ENCODE measurements around the gene WHRN. TPM values are rescaled to one million over a fixed set of nuclear protein-coding genes. Genes with fewer than 3 reads are reported as not detected.

Gene WHRN
- total RNA-seq, 2 donors from 2014 or later, result 3.3 to 3.6 TPM

DNA sequence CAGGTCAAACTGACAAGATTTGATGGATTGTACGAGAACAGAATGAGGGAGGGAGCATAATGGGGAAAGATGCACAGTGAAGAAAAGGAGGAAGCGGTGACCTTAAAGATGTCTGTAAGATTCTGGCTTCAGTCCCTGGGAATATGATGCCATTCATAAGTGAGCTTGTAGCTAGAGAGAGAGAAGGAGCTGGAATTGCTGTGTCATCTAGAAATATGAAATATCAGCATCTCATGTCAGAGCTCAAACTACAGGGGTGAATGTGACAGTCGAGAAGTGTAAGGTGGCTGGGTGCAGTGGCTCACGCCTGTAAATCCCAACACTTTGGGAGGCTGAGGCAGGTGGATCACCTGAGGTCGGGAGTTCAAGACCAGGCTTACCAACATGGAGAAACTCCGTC, 24.0 kb upstream of the WHRN start:
- Histone ChIP-seq H3K4me1 (no peaks in the 10 kb centered on the region), H3K4me3 (no peak overlapping the region), H3K36me3 (no peaks in the 10 kb centered on the region), H3K9me3 (no peaks in the 10 kb centered on the region), H3K9ac (ENCODE audit: low read depth in 2 of 2, low read length in 2 of 2) (no peak overlapping the region), H3K27ac (no peak overlapping the region), H3K27me3 (no peaks in the 10 kb centered on the region)
- intact Hi-C loops (cut with DNase I), result no loop called here
- TF ChIP-seq, protein P1, sequence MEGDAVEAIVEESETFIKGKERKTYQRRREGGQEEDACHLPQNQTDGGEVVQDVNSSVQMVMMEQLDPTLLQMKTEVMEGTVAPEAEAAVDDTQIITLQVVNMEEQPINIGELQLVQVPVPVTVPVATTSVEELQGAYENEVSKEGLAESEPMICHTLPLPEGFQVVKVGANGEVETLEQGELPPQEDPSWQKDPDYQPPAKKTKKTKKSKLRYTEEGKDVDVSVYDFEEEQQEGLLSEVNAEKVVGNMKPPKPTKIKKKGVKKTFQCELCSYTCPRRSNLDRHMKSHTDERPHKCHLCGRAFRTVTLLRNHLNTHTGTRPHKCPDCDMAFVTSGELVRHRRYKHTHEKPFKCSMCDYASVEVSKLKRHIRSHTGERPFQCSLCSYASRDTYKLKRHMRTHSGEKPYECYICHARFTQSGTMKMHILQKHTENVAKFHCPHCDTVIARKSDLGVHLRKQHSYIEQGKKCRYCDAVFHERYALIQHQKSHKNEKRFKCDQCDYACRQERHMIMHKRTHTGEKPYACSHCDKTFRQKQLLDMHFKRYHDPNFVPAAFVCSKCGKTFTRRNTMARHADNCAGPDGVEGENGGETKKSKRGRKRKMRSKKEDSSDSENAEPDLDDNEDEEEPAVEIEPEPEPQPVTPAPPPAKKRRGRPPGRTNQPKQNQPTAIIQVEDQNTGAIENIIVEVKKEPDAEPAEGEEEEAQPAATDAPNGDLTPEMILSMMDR (IDR thresholded peaks at IDR 0.05), result no peak
- DNase-seq, result no peak

DNA sequence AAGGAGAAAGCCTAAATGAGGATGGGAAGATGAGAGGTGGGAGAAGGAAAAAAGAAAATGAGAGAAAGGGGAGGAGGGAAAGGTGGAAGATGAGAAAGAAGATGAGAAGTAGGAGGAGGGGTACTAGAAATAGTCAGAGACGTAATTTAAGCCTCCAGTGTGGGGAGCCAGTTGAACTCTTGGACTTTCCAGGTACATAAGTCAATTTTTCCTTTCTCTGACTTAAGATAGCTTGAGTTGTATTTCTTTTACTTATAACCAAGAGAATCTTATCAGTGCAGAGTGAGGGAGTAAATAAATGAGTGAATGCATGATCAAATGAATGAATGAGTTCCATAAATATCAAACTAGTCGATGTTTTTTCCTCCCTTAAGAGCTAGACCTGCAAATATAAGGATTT, 21.5 kb upstream of the WHRN start:
- Histone ChIP-seq H3K9ac (ENCODE audit: low read depth in 2 of 2, low read length in 2 of 2) (no peak overlapping the region), H3K9me3 (no peaks in the 10 kb centered on the region), H3K27me3 (no peaks in the 10 kb centered on the region), H3K36me3 (no peaks in the 10 kb centered on the region), H3K4me3 (no peak overlapping the region), H3K27ac (no peak overlapping the region), H3K4me1 (no peaks in the 10 kb centered on the region)
- TF ChIP-seq, protein P1 (IDR thresholded peaks at IDR 0.05), result no peak
- intact Hi-C loops (cut with DNase I), result no loop called here
- no peak for DNase-seq

DNA sequence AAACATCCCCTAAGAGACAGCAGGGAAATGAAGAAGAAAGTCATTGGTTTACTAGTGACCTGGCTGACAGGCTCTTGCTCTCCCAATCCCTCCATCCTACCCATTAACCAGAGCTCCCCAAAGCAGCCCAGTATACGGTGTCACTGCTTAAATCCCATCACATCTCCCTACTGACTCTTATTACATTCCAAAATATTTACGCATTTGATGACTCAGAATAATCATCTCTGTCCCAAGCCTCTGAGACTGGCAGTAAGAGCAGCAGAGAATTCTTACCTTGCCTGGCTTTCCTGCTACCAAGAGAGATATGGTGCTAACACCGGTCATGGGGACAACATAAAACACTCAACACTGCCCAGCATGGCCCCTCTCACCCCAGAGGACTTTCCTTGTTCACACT, 20.2 kb upstream of the WHRN start:
- Histone ChIP-seq H3K36me3 (no peaks in the 10 kb centered on the region), H3K27me3 (no peaks in the 10 kb centered on the region), H3K9me3 (no peaks in the 10 kb centered on the region), H3K4me1 (no peaks in the 10 kb centered on the region), H3K9ac (ENCODE audit: low read depth in 2 of 2, low read length in 2 of 2) (no peak overlapping the region), H3K4me3 (no peak overlapping the region), H3K27ac (no peak overlapping the region)
- TF ChIP-seq, protein P1 (IDR thresholded peaks at IDR 0.05), result no peak
- intact Hi-C loops (cut with DNase I), result no loop called here
- no peak for DNase-seq

DNA sequence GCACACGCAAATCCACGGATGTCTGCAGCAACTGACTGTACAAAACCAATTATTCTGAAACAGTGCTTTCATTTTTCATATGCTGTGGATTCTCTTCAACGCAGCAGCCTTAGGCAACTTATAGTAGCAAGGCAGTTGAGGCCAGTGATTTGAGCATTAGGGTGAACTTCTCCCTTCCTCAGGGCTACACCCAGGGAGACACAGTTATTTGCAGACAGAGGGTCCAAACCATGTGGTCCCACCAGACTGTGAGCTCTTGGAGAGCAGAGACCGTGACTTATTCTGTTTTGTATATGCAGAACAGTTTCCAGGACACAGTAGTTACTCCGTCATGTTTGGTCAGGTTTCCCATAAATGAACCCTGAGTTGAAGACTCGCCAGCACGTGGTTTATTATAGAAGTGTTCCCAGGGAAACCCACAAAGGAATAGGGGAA, 19.0 kb upstream of the WHRN start:
- no peak overlapping the region for H3K4me3 ChIP-seq
- no peaks in the 10 kb centered on the region for H3K9me3 ChIP-seq
- no peaks in the 10 kb centered on the region for H3K27me3 ChIP-seq
- no peak overlapping the region for H3K9ac ChIP-seq (ENCODE audit: low read depth in 2 of 2, low read length in 2 of 2)
- H3K36me3 ChIP-seq, result no peaks in the 10 kb centered on the region
- H3K4me1 ChIP-seq, result no peaks in the 10 kb centered on the region
- TF ChIP-seq, protein P1 (IDR thresholded peaks at IDR 0.05), result no peak
- intact Hi-C loops (cut with DNase I), result no loop called here
- H3K27ac ChIP-seq, result no peak overlapping the region
- DNase-seq, result no peak

DNA sequence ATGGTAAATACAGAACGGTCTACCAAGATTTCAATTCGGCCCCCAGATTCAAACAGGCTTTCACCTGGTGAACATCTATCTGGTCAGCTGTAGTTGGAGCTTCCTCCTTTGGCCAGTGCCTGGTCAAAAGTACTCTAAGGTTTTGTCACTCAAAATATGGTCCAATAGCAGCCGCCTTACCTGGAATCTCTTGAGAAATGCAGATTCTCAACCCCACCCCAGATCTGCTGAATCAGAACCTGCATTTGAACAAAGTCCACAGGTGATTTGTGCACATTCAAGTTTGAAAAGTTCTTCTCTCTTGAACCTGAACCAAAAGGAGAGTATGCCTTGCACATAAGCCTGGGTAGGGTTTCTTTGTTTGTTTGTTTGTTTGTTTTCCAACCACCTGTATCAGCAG, 17.6 kb upstream of the WHRN start:
- Histone ChIP-seq H3K4me3 (no peak overlapping the region), H3K9ac (ENCODE audit: low read depth in 2 of 2, low read length in 2 of 2) (no peak overlapping the region), H3K27ac (no peak overlapping the region), H3K36me3 (no peaks in the 10 kb centered on the region), H3K9me3 (no peaks in the 10 kb centered on the region), H3K4me1 (no peaks in the 10 kb centered on the region), H3K27me3 (no peaks in the 10 kb centered on the region)
- TF ChIP-seq, protein P1 (IDR thresholded peaks at IDR 0.05), result no peak
- intact Hi-C loops (cut with DNase I), result no loop called here
- DNase-seq, result no peak

DNA sequence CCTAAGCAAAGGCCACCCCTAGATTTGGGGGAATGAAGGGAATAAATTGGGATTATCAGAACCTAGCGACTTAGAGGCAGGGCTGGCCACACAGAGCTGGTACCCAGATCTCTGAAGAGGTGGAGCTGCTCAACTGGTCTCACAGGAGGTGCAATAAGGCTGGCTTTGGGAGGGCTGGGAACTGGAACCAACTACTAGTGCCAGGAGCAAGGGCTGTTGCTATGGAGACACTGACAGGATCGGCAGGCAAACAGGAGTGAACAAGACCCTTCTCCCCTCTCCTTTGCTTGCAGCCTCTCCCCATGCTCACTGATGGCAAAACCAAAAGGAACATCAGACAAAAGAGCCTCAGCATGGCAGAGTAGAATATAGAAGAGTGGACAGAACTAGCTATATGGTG, 17.0 kb upstream of the WHRN start:
- Histone ChIP-seq H3K9me3 (no peaks in the 10 kb centered on the region), H3K36me3 (no peaks in the 10 kb centered on the region), H3K4me1 (no peaks in the 10 kb centered on the region), H3K27me3 (no peaks in the 10 kb centered on the region), H3K27ac (no peak overlapping the region), H3K9ac (ENCODE audit: low read depth in 2 of 2, low read length in 2 of 2) (no peak overlapping the region), H3K4me3 (no peak overlapping the region)
- intact Hi-C loops (cut with DNase I), result no loop called here
- DNase-seq, result no peak
- TF ChIP-seq, protein P1 (IDR thresholded peaks at IDR 0.05), result no peak

All from colonic mucosa (tissue), 4 donors.